ENCODE measurements around the gene FBXO11.

GRCh38 chr2:47783486-47784351 is 122.6 kb downstream of the FBXO11 start:
- TF ChIP-seq, protein P1, sequence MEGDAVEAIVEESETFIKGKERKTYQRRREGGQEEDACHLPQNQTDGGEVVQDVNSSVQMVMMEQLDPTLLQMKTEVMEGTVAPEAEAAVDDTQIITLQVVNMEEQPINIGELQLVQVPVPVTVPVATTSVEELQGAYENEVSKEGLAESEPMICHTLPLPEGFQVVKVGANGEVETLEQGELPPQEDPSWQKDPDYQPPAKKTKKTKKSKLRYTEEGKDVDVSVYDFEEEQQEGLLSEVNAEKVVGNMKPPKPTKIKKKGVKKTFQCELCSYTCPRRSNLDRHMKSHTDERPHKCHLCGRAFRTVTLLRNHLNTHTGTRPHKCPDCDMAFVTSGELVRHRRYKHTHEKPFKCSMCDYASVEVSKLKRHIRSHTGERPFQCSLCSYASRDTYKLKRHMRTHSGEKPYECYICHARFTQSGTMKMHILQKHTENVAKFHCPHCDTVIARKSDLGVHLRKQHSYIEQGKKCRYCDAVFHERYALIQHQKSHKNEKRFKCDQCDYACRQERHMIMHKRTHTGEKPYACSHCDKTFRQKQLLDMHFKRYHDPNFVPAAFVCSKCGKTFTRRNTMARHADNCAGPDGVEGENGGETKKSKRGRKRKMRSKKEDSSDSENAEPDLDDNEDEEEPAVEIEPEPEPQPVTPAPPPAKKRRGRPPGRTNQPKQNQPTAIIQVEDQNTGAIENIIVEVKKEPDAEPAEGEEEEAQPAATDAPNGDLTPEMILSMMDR (IDR thresholded peaks at IDR 0.05) = no peak
- TF ChIP-seq EZH2 (IDR thresholded peaks at IDR 0.05) = no peak
